ELF-1 (cell line): ENCODE results near the gene EFTUD2.

ENCODE experiments used
- DNase-seq: peaks from one replicate; pipeline ENCODE4 v3.0.0-alpha.2; 2016; ENCODE audit warnings: low read depth, low spot score

EFTUD2 gene

DNA sequence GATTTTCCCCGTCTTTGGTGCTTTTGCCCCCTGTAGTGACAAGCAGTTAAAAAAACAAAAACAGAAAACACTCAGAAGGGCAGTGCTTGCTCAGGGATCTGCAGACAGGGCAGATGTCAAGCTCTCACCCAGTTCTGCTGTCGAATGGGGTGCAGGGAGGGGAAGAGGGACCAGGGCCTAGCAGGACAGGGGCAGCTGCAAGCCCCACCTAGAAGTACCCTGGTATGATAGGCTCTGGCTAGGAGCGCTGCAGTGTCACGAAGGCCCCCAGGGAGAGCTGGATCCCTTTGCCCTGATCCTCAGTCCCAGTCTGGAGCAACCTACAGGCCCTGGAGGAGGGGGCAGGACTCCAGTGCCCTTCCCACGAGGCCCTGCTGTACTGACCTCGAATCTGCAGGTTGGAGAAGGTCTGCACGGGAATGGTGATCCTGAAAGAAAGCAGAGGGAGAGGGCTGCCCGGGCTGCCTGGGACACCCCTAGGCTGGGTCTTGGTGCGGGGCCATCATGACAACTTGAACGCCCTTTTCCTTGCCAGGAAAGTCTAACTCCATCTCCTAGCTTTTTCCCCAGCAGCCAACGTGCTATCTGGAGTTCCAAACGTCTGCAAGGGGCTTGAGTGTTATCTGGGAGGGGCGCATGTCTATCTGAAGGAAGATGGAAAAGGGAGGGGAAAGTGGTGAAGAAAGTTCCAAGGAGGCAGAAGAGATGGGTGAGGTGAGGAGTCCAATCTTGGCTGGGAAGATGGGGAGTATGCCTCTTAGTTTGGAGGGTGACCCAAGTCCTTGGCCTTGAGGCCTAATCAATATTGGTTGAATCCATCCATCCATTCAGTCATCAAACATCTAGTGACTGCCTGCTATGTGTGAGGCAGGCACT lies 11.2 kb upstream of the EFTUD2 start:
- no peak for DNase-seq

DNA sequence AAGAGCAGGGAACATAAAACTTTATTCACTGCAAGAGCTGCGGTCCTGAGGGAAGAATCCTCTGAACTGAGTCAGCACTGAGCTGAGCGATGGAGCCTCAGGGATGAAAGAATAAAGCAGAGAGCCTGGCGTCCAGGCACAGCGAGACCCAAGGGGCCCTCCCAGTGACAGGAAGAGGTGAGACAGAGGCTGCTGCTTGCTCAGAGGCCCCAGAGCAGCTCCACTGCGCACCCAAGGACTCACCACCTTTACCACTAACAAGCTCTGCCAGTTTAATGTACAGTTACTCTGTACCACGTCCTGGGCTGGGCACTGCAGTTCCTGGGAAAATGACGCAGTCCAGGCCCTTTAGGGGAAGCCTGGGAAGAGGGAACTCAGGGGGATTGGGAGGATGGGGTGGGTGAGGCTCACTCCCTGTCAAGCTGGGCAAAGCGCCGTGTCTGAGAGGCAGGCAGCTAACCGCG lies 10.5 kb upstream of the EFTUD2 start:
- no peak for DNase-seq

DNA sequence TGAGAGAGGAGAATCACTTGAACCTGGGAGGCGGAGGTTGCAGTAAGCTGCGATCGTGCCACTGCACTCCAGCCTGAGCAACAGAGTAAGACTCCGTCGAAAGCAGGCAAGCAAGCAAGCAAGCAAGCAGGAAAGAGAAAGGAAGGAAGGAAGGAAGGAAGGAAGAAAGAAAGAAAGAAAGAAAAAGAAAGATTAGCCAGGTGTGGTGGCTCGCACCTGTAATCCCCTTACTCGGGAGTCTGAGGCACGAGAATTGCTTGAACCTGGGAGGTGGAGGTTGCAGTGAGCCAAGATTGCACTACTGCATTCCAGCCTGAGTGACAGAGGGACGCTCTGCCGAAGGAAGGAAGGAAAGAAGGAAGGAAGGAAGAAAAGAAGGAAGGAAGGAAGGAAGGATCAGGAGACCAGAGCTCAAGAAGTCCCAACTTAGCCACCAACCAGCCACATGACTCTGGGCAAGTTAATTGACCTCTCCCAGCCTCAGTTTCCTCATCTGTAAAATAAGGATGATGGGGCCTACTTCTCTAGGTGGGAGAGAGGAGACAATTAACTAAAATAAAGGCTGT lies 9.6 kb upstream of the EFTUD2 start:
- DNase-seq = no peak

DNA sequence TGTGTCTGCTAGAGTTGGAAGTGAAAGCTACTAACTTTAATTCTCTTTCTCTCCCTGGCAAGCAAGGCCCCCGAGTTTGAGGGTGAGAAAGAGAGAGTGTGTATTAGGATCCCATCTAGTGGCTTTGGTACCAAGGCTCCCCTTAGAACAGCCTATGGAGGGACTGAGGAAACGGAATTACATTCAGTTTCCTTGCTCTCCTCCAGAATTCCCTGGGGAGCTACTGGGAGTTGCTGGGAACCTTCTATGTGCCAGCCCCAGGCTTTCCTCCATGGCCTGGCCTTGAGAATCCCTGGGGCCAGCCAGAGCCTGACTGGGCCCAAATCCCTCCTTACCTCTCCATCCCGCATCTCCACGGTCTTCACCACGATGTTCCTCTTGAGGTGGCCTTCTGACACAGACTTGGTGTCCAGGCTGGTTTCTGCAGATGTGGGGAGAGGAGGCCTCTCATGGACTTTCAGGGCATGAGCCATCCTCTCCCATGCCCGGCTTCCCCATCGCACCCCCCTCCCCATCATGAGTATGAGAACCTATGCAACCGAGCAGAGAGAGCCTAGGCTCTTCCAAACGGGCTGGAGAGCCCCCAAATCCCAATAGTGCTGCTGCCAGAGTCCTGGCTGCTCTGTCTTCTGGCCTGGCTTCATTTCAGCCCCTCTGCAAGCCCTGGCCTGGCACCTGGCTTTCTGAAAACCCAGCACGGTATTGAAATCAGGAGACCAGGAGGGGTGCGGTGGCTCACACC lies 8.7 kb upstream of the EFTUD2 start:
- DNase-seq = no peak

DNA sequence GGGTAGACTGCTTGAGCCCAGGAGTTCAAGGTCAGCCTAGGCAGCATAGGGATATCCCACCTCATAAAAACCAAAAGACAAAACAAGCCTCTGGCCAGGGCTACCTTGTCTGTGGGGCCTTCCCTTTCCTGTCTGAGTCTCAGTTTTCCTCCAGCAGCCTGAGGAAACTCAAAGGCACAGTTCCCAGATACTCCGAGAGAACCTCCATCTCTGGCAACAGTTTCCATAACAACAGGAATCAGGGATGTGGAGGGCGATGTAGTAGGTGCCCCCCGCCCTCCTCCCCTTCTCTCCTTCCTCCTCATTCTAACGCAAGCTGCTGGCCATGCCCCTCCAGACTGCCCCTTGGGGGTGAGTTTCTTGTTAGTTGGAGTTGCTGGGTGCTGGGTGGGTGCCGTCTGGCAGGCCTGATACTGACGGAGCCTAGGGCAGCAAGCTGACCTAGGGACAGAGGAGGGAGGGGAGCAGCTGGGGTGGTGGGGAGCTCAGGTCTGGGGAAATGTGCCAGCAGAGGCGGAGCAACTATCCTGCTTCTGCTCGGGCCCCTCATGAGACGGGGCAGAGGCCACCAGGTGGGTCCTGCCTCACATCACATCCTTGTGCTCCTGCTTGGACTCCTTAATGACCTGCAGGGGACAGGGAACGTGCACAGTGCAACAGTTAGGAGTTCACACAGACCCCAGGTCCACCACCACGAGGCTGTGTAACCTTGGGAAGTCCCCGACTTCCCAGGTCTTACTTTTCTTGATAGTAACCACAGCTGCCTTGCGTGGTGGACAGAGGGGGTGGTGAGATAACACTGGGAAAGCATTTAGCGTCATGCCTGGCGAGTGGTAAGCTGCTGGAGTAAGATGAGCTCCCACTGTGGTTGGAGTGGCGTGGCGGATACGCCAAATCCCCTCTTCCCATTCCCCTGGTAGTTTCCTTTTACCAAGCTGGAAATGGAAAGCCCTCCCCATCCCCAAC lies 7.8 kb upstream of the EFTUD2 start:
- DNase-seq = no peak

DNA sequence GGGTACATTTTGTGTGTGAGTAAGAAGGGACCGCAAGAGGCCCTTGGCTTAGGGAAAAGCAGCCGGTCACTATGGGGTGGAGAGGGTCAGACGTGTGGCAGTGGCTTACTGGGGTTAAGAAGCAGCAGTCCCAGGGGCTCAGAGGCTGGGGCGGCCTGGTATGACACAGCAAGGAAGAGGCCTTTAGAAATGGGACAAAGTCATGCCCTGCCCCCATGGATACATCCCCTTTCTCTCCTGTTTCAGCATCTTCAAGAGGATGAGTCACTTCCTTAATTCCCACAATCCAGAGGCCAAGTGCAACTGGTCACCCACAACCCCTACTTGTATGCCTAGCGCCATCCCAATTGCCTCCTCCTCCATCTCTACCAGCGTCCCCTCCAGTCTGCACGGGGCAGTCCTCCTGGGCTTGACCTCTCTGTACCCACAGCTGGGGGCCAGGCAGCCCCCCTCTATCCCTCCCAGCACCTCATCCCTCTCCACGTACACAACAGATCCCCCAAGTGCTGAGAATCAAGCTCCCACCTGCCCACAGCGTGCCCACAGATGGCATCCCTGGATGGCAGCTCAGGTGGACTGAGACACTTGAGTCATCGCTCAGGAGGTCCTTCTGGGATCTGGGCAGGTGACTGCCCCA lies 6.9 kb upstream of the EFTUD2 start:
- DNase-seq = no peak

DNA sequence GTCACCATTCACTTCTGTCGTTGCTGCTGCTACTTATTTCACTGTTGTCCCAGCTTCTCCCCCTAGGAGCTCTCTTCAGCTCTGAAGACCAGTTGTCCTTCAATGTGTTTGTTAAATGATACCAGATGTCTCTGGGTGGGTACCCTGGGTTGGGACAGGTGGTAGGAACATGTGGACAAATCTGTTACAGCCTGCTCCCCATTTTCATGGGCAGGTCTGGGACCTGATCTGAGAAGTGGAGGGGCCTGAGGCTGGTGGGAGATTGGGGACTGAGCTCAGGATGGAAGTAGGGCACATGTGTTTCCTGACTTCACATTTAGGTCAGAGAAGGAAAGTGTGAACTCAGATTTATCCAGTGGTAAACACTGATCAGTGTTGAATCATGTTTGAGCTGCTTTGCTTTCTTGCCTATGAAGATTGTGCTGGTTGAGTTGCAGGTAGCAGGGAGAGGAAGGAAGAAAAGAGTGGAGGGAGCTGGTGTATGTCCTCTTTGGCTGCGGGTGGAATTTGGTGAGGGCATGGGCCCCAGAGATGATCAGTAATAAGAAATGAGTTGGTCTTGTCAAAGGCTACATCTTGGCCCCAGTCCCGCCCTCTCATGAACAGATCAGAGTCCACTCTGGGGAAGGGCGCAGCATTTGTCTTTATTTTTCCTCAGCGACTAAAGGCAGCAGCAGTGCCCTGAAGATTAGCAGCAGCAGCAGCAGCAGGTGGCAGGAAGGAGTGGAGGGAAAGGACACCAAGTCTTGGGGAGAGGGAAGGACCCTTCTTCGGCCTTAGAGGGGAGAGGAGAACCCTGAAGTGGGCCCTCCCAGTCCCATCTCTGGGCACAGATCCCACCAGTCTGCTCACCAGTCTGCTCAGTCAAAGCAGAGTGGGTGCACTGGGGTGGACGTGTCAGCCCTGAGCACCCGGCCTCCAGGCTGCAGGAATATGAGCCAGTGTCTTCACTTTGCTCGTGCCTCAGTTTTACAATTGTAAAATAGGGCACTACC lies 6.1 kb upstream of the EFTUD2 start:
- no peak for DNase-seq

DNA sequence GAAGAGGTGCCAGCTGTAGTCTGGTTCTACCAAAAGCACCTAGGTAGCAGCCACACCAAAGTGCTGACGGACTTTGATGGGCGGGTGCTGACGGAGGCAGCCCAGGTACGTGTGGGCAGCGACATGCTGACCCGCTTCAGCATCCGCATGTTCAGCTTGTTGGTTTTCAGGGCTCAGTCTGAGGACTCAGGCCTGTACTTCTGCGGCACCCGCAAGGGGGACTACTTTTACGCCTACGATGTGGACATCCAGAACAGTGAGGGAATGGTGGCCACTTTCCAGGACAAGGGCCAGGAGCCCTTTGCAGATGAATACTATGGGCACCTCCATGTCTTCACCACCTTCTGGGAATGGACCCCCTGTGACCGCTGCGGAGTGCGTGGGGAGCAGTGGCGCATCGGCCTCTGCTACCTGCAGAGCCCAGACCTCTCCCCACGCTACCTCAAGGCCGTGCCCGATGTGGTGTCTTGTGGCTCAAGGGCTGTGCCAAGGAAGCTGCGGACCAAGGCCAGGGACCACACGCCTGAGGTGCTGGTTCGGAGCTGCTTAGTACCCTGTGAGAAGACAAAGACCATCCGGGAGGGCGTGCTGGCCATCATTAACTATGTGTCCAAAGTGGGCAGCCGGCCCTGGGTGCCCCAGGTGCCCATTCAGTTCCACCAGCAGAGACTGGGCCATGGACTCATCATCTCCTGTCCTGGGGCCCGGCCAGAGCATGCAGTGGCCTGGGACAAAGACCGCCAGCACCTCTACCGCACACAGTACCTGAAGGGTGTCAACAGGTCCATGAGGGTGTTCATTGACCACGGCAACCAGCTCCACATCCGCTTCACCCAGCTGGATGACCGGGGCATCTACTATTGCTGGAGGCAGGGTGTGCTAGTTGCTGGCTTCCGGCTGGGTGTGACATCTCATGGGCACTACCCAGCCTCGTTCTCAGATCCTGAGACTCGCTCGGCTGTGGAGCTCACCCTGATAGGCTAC lies 5.0 kb upstream of the EFTUD2 start:
- no peak for DNase-seq

DNA sequence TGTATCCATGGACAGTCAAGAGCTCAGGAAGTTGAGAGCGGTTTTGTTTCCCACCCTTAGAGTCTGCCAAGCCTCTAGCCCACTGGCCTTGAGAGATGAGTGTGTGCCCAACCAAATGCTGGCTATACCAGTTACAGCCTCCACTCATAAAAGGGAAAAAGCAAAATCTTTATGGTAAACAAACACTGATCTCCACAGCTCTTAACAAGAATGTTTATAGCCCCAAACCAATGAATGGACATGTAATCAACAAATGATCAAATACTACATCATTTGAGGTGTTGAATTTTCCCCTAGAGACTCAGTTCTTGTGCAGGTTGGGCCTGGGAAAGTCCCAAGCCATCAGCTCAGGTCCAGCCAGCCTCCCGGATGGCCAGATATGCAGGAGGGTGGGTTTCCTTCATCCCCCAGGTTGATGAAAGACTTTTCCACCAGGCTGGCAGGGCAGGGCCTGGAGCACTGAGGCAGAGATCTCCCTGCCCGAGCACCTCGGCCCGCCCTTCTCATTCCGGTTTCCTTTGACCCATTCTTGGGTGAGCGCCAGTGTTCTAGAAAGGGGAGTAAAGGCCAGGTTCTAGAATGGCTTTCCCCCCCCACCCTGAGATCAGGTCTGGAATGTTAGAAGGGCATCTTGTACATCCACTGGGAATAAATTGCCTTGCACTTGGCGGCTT lies 3.9 kb upstream of the EFTUD2 start:
- DNase-seq = no peak

DNA sequence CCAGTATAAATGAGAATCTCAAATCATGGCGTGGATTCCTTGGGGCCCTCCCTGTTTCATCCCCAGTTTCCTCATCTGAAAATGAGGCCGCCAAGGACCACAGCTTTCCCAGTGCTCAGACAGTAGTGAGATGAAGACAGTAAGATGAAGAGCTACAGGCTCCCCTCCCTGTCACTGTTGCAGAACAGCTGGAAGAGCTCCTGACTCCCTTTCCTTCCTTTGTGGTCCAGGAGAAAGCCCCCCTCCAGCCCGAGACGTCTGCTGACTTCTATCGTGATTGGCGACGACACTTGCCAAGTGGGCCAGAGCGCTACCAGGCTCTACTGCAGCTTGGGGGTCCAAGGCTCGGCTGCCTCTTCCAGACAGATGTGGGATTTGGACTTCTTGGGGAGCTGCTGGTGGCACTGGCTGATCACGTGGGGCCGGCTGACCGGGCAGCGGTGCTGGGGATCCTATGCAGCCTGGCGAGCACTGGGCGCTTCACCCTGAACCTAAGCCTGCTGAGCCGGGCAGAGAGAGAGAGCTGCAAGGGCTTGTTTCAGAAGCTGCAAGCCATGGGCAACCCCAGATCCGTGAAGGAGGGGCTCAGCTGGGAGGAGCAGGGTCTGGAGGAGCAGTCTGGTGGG lies 3.0 kb upstream of the EFTUD2 start:
- DNase-seq = no peak

DNA sequence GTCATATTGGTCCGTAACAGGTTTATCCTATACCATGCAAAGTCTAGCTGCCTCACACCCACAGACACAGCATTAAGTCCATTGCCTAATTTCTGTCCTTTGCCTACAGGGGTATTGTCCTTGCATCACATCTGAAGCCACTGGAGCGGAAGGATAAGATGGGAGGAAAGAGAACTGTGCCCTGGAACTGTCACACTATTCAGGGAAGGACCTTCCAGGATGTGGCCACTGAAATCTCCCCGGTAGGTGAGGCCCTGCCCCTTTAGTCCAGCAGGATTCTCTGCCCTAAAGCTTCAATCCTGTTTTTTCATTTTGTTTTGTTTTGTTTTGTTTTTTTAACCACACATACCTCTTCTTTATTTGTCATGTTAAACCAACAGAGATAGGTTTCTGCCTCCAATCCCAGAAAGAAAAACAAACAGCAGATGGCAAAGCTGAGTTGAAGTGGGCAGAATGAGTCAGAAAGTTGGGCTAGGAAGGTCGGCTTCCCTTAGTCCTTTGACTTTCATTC lies 2.2 kb upstream of the EFTUD2 start:
- DNase-seq = no peak

DNA sequence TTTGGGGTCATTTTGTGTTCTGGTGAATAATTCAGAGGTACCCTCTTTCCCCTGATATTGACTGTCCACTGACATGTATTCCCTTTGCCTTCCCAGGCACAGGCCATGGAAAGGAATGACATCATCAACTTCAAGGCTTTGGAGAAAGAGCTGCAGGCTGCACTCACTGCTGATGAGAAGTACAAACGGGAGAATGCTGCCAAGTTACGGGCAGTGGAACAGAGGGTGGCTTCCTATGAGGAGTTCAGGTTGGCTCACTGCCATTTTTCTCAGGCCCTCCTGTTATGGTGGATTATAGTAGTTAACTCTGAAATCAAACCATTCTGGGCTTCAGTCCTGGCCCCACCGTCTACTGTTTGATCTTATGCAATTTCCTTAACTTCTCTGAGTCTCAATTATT lies 1.6 kb upstream of the EFTUD2 start:
- no peak for DNase-seq

DNA sequence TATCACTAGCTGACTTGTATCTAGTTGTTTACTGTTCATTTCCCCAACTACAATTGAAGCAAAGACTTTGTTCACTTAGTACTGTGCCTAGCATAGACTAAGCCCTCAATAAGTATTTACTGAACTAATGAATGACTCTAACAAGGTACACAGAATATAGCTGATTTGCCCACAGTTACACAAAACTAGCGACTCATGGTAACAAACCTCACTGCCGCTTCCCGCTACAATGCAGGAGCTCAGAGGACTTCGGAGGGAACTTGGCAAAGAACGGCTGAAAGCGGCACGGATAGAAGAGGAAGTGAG lies 524 bp downstream of the EFTUD2 start:
- no peak for DNase-seq

DNA sequence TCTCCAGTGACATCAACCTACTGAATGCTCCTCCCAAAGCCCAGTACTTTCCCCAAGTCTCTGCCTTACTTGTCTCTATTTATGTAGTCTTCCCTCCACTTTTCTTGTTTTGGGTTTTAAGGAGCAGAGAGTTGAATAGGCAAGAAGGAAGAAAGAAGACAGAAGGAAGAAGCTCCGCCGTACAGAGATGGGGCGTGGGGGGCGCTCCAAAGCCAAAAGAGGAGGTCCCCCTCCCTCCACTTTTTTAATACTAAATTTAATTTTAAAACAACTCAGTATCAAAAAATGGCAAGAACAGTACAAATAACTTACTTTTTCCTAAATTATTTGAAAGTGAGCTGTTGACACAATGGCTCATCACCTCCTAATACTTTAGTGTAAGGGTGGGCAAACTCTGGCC lies 4.6 kb downstream of the EFTUD2 start:
- DNase-seq = no peak

DNA sequence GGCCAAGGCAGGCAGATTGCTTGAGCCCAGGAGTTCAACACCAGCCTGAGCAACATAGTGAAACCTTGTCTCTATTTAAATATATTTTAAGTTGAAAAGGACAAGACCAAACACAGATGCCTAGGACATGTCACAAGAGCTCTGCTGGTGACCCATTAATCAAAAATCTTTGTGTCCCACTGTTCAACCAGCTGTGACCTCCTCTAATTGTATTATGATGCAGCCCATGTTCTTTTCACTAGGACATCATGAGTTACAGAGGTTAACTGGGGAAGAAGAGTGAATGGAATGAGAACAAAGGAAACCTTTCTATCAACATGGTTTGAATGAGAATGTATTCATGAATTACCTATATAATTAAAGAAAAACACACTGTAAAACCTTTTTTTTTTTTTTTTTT lies 7.0 kb downstream of the EFTUD2 start:
- DNase-seq = no peak

DNA sequence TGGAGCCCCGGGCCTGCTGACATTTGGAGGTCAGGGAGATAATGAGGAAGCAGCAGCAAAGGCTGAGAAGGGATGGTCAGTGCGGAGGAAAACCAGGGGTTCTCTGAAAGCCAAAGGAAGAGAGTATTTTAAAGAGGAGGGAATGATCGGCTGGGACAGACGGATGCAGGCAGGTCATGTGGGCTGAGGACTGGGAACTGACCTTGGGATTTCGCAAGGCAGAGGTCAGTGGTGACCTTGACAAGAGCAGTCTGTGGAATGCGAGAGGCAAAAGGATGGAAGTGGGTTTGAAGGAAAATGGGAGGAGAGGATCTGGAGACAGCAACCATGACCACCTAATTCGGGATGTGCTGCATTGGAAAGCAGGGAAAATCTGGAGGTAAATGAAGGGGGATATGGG lies 10.2 kb downstream of the EFTUD2 start:
- no peak for DNase-seq
